ENCODE data around the gene B9D1.

B9D1 gene

GRCh38 chr17:19317359-19318095 lies 45.0 kb downstream of the B9D1 start:
- DNase-seq: no peak

- DNase-seq: no peak
Observed at GRCh38 chr17:19316761-19317358, 45.7 kb downstream of the B9D1 start.

DNA sequence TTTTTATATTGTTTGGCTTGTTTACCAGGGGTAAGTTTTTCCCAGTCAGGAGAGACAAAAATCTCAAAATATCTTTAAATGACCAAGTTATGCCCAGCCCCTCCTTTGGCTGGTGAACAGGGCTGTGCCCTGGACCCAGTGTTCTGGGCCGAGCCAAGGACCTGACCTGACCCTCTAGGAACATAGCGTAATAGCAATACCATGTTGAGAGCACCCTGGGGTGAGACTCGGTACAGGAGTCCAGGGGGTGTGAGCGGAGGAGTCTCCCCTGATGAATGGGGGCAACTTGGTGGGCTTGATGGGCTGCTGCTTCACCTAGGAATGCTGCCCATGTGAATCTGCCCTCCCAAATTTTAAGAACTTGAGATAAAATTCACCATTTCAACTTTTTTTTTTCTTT lies 47.4 kb downstream of the B9D1 start:
- no peak for DNase-seq

GRCh38 chr17:19313746-19314651 lies 48.5 kb downstream of the B9D1 start:
- no peak for DNase-seq

DNA sequence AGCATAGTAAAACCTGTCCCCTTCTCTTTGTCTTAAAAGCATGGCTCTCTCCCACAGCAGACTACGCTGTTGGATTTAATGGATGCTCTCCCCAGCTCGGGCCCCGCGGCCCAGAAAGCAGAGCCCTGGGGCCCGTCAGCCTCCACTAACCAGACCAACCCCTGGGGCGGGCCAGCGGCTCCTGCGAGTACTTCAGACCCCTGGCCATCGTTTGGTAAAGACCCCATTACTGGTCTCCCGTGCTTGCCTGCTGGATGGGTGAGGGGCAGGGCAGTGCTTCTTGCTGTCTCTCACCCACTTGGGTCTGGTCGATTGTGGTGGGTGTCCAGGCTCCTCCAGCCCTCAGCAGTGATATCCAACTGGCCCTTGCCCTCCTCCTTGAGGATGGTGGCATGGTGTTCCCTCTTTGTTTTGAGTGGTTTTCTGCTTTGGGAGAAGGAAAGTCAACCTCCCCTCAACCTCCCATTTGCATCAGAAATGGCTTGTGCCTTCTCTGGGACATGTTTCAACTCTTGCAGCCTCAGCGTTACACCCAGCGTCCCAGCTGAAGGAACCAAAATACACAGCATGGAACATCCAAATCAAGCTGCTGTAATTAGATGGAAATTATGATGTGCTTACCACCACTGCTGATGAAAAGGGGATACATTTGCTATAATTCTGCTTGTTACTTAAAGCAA lies 49.3 kb downstream of the B9D1 start:
- DNase-seq: no peak

GRCh38 chr17:19312406-19312805 lies 50.1 kb downstream of the B9D1 start:
- no peak for DNase-seq

GRCh38 chr17:19311421-19312215 lies 50.9 kb downstream of the B9D1 start:
- DNase-seq: no peak

GRCh38 chr17:19311016-19311415 lies 51.5 kb downstream of the B9D1 start:
- DNase-seq: no peak

GRCh38 chr17:19310151-19310550 lies 52.4 kb downstream of the B9D1 start:
- DNase-seq: no peak

DNA sequence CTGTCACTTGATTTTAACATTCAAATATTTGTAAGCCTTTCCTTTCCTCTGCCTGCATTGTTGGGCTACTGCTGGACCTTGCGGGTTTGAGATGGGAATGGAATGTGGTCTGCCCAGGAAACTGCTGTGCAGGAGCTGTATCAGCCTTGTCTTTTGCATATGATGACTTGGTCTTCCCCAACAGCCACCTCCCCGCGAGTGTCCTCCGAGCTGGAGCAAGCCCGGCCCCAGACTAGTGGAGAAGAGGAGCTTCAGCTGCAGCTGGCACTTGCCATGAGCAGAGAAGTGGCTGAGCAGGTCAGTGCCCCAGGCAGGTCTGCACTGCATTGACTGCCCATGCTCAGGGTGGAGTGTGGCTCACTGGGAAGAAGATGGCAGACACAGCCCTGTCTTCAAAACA lies 52.8 kb downstream of the B9D1 start:
- DNase-seq: no peak

DNA sequence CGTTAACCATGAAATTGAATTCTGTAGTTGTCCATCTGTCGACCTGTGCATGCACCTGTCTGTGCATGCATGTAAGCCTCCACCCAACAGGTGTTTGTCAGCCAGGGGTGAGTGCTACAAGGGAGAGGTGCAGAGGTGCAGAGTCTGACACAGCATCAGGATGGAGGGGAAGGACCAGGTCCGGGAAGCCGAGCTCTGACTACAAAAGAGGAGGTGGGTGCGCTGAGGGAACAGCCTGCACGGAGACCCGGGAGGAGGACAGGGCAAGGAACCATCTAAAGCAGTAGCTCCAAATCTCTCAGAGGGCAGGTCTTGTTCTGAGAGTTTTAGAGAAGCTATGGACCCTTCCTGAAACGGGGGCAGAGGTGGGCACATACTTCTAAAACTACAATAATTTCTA lies 54.1 kb downstream of the B9D1 start:
- DNase-seq: no peak

DNA sequence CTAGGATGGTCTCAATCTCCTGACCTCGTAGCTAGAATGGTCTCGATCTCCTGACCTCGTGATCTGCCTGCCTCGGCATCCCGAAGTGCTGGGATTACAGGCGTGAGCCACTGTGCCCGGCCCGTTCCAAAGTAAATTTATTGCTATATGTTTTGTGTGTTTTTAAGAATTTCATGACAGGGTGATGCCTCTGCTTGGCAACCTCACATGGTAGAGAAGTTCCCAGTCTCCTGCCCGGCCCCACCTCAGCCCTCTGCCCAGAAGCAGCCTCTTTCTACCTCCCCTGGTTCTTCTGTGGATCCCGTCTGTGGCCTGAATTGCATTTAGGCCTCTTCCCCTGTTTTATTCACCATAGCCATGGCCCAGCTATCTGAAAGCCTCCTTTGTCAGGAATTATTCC lies 55.0 kb downstream of the B9D1 start:
- DNase-seq: no peak

GRCh38 chr17:19306160-19307111 lies 56.1 kb downstream of the B9D1 start:
- no peak for DNase-seq

DNA sequence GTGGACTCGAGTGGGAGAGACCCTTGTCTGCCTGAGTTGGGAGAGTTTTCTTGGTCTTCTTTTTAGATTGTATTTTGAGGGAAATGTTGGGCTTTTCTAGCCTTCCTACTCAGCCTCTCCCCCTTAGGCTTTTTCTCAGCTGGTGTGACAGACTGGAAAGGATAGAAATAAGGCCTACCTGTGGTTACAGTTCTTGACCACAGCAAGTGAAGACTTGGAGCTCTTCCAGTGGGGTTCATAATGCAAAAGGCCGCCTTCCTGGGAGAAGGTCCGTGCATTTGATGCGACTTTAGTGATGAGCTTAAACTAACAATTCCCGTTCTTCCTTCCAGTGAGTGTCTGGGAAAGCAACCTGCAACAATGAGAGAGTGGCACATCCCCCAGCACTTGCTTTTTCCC lies 56.8 kb downstream of the B9D1 start:
- DNase-seq: no peak

- no peak for DNase-seq
Observed at GRCh38 chr17:19305256-19305655, 57.3 kb downstream of the B9D1 start.

DNA sequence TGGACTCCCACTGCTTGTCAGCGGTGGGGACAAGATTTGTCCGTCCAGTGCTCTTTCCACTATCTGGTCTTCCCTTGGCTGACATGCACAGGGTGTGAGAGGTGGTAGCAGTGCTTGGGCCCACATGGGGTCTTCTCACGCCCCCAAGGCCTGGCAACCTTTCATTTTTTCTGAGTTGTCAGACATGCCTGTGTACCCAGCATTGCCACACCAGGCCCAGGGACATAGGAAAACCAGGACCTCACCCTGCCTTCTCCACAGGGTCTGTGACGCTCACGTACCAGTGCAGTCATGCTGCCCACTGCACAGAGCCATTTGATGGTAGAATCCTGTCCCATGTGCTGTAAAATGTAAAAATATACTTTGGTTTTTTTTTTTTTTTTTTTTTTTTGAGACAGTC lies 57.8 kb downstream of the B9D1 start:
- no peak for DNase-seq

- DNase-seq: no peak
Observed at GRCh38 chr17:19304209-19304608, 58.3 kb downstream of the B9D1 start.

DNA sequence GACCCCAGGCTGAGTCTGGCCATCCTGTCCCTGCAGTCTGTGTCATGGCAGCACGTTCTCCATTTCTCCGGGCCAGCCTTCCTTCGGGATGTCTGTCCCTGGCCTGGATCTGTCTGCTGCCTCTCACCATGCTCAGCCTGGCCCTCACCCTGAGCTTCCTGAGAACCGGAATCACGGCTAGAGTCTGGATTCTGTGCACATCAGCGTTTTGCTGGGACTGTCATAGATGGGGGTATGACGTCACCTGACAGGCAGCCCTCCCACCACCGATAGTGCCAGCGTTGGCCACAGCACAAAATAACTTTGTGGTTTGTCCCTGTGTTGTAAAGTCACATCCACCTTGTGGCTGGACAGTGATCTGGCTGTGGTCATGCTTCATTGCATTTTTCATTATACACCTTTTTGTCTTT lies 59.2 kb downstream of the B9D1 start:
- no peak for DNase-seq

DNA sequence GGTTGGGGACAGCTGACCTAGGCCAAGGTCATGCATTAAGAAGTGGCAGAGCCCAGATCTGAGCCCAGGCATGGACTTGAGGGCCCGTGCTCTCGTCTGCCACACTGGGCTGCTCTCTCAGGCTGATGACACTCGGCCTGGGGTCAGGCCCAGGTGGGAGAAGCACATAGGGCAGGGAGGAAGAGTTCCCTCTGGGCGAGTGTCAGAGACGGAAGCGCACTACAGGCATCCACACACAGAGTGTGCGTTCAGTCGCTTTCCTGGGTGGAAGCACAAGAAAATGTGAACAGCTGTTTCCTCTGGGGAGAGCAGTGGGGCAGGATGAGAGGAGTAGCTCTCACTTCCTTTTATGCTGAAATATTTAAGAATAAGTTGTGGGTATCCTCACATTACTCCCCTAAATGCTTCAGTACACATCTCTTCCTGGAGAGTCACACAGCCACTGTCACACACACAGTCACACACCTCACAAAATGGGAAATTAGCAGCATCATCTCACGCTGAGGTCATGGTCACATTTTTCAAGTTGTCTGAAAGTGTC lies 59.7 kb downstream of the B9D1 start:
- no peak for DNase-seq

GRCh38 chr17:19301973-19302372 lies 60.5 kb downstream of the B9D1 start:
- no peak for DNase-seq
